ENCODE data around the gene TMPRSS11D.

The TMPRSS11D gene

DNA sequence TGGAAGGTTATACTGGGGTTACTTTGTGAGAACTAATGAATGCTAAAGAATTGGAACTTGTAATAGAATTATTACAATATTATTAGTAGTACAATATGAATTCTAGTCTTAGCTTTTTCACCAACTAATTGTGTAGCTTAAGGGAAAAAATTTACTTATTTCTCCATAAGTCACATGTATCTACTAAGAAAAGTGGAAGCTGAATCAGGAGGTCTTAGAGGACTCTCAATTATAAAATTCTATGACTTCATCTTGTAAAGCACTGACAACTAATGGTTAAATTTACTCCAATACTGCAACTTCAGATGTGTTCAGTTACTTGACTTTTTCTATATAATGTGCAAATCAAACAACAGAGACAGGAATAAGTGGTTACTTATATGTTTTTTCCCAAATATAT lies 899 bp upstream of the TMPRSS11D start:
- no peak for DNase-seq

- no peak for DNase-seq
Observed at GRCh38 chr4:67883458-67883857, 344 bp downstream of the TMPRSS11D start.

GRCh38 chr4:67880866-67881610 lies 2.8 kb downstream of the TMPRSS11D start:
- DNase-seq: no peak

DNA sequence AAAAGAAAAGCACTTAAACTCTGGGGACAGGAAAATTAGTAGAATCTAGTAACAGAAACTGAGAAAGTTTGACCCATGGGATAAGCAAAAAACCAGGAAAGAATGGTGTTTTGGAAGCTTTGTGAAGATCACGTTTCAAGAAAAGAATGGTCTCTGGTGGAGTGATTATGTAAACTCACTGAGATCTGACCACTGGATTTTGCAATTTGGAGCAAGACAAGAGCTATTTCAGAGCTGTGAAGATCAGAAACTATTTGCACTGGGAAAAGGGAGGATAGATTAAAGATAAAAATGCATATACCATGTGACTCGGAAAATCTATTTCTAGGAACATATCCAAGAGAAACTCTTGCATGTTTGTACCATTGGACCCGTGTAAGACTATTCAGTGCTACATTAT lies 4.3 kb downstream of the TMPRSS11D start:
- no peak for DNase-seq

DNA sequence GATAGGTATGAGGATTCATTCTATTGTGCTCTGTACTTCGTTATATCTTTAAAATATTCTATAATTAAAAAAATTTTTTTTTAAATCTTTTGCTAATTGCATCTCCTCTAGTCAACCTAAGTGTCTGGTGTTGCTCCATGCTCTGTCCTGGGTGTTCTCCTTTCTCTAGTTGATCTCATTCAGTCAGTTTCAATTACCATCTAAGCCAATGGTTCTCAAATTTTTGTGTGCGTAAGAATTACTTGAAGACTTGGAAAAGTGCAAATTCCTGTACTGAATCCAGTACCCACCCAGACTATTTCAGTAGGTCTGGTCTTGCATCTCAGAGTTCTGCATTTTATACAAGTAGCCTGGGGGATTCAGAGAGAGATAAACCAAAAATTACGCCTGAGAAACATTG lies 6.7 kb downstream of the TMPRSS11D start:
- DNase-seq: no peak

DNA sequence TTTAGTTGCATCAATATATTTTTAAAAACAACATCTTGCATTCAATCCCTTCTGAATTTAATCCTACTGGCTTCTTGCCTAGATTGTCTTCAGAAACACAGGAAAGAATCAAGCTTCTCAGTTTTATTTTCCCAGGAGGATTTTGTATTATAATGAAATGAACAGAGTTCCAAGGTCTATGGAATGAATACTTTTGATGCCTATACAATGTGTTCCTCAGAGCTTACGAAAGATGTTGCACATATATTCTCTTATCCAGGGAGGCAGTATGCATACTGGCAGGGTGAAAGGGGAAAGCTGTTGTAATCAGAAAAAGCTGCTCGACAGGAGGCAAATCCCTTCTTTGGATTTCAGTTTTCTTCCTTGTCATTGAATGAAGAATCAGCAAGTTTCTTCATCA lies 8.8 kb downstream of the TMPRSS11D start:
- DNase-seq: no peak

DNA sequence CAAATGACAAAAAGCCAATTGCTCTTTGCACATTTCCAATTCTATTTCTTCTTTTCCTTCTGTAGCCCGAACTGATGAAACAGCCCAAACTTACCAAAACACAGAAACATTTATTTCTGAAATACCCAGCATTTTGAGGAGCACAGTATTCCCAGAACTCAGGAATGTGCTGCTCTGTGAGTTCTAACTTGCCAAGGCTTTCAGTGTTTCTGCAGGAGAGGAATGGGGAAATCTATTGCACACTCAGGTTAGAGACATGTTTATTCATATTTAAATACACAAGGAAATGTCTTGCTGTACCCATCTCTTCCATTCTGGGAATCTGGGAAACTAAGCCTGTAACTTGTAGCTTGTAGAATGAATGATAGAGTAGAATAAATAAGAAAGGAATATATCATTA lies 10.7 kb downstream of the TMPRSS11D start:
- DNase-seq: no peak

DNA sequence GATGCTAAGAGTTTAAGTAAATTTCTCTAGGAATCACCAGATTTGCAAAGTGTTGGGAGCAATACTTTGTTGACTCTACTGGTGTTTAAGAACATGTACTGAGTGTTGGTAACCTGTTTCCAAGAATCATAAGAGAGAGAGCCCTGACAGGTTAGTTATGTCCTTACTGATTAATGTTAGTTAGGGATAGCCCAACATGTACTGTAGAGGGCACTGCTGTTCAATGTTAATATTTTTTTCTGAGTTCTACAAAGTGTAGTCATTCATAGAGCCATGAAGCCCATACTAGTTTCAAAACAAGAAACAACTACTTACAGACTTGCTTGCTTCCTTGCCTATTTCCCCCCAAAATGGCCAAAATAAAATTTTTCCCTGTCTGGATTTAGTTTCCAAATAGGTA lies 11.9 kb downstream of the TMPRSS11D start:
- no peak for DNase-seq

DNA sequence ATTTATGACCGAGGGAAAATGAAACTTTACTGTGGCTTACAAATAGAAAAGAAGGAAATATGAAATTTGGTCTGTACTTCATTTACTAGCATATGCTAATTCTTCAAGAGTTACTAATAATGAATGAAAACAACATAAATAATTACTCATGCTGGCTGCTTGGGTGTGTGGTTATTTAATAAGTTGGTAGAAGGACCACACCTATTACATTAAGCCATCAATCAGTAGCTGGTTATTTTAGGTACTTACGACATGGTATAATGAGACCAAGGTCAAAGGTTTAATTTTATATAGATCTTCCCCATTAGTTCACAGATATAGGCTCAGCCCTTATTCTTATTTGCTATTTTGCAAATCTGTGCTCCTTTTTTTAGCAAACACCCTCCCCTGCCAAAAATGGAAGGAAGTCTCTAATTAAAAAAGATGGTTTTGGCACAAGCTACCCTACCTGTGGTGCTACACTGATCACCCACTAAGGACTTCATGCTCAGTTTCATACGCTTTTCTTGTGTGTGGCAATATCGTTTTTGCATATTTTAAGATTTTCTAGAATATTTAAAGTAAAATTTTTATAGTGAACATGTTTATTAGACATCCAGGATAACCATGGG lies 14.1 kb downstream of the TMPRSS11D start:
- DNase-seq: no peak

DNA sequence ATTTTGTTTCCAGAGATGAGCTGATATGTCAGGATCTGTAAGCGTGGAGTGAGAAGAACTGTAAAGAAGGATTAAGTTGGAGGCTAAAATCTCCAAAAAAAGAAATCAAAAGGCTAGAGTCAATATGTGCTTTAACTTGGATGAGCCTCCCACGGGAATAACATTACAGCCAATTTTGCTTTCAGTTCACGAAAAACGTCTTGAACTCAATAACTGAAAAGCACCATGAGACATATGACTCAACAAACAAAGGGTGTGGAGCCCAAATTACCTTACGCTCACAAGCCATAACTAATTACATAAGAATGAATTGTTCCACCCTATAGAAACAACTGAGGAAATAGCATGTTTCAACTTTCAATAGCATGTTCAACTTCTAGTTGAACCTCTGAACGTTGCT lies 22.3 kb downstream of the TMPRSS11D start:
- DNase-seq: no peak

- no peak for DNase-seq
Observed at GRCh38 chr4:67853336-67853735, 30.5 kb downstream of the TMPRSS11D start.

- no peak for DNase-seq
Observed at GRCh38 chr4:67820903-67821302, 62.9 kb downstream of the TMPRSS11D start.

DNA sequence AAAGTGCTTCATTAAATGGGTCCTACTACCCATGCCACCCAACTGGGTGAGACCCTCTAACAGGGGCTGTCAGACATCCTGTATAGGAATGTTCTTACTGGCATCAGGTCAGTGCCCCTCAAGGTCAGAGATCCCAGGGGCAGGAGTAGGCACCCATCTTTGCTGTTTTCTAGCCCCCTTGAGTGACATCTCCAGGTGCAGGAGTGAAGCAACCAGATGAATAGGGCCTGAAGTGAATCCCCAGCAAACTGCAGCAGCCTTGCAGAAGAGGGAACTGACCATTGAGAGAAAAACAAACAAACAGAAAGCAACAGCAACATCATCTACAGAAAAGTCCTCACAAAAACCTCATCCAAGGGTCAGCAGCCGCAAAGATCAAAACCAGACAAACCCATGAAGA lies 73.8 kb downstream of the TMPRSS11D start:
- DNase-seq: no peak

DNA sequence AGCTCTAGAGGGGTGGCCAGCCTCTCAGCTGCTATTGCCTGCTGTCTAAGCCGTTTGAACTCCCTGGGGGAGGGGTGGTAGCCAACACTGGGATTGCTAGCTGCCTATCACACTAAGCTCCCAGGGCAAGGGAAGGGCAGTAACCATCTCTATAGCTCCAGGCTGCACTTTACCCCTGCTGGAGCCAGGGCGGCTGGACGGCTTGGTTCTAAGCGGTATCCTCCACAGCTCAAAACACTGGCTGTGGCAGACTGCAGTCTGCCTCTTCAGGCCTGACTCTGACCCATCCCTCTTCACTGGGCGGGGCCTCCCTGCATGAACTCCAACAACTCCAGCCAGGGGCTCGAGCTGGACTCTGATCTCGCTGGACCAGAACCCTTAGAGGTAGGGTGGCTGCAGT lies 74.3 kb downstream of the TMPRSS11D start:
- DNase-seq: no peak

DNA sequence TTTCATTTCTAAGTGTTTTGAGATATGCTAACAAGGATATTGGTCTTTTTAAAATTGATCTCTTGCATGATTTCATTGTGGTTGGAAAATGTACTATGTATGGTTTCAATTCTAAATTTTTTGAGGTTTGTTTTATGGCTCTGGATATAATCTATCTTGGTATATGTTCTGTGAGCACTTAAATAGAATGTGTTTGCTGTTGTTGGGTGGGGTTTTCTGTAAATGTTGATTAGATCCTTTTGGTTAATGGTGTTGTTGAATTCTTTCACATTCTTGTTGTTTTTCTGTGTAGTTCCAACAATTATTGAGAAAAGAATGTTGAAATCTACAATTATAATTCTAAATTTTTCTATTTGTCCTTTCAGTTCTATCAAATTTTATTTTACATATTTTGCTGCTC lies 87.0 kb downstream of the TMPRSS11D start:
- DNase-seq: no peak

DNA sequence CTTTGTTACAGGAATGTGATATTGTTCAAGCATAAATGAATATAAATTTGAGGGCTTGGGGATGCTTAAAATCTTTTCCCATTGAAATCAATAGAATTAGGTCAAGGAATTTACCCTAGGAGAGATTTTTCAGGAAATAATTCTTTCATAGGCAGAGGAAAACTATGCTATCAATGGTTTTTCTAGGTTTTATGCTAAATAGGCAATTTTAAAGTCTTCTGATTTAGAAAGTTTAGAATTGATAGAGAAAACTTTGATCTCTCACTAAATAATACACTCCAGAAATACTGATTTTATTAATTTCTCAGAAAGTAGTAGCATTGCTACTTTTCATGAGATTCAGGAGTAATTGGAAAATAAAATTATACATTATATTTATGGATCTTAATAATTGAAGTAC lies 93.1 kb downstream of the TMPRSS11D start:
- DNase-seq: no peak

- DNase-seq: no peak
Observed at GRCh38 chr4:67787311-67787710, 96.5 kb downstream of the TMPRSS11D start.

DNA sequence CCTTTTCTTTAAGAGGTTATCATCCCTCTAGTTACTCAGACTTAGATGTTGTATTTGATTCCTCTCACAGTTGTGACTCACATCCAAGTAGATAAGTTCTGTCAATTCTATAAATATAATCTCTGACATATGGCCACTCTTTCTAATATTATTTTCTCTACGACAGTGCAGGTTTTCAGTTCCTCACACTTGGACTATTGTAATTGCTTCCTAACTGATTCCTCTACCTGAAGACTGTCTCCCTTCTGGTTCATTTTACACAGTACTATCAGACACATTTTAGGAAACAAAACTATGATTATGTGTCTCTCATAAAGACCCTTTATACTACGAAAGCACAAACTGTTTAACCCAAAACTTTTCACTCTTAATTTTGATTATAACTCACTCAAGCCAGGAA lies 98.3 kb downstream of the TMPRSS11D start:
- no peak for DNase-seq

DNA sequence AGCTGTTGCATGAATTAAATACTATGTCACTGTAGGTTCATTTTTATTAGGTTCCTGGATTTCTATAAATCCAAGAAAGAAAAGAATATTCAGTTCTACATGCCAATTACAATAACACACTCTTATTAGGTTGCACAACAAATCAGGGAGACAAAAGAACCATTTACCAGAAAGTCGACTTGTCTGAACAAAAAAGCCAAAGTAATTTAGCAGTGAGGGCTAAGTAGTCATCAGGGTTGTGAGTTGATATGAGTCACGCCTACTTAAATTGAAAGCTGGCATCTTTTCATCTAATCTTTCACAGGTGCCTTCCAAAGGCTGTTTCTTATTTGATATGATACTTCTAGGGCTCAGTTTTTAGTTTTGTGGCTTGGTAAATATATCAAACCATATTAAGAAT lies 104.2 kb downstream of the TMPRSS11D start:
- DNase-seq: no peak

- no peak for DNase-seq
Observed at GRCh38 chr4:67776746-67777145, 107.1 kb downstream of the TMPRSS11D start.

Measured in activated CD4-positive, CD25-positive, alpha-beta regulatory T cell (primary cell).